Stimulated activated memory B cell treated with anti-CD40 and anti-IgM and Interleukin-4, amounts not matched to agents 10 μg/mL and 1 μg/mL and 100 μg/mL, for 72 hours (primary cell): ENCODE data around the gene BORCS6.
A peak's percentile ranks its signal among the peaks of the same experiment; 100 is the strongest.
"Not testable (repeated sequence)": the region's sequence is repeated elsewhere in the genome, so short reads cannot be mapped to it uniquely, and the experiment has no call there.

ENCODE experiments used
- ATAC-seq: fragments of 150-1000 bp; cut with Tn5 transposase; 2 replicates; pipeline ENCODE4 v1.10.0; 2021
- H3K27ac Mint-ChIP-seq: one replicate; pipeline ENCODE4 v1.8.0; 2022; ENCODE audit warnings: mild to moderate bottlenecking, mixed read lengths
- H3K27me3 Mint-ChIP-seq: one replicate; pipeline ENCODE4 v1.8.0; 2022; ENCODE audit warnings: mixed read lengths
- H3K36me3 Mint-ChIP-seq: one replicate; pipeline ENCODE4 v1.8.0; 2022; ENCODE audit warnings: mixed read lengths
- H3K4me1 Mint-ChIP-seq: one replicate; pipeline ENCODE4 v1.8.0; 2022; ENCODE audit warnings: mixed read lengths
- H3K4me3 Mint-ChIP-seq: one replicate; pipeline ENCODE4 v1.8.0; 2022; ENCODE audit warnings: mild to moderate bottlenecking, moderate library complexity, mixed read lengths
- H3K9me3 Mint-ChIP-seq: one replicate; pipeline ENCODE4 v1.8.0; 2022; ENCODE audit warnings: mixed read lengths

BORCS6 gene

GRCh38 chr17:8221663-8222379, 31.8 kb upstream of the BORCS6 start:
- H3K27me3 Mint-ChIP-seq = no peaks in the 10 kb centered on the region
- H3K27ac Mint-ChIP-seq = peak overlapping the region; percentile 98
- peaks cover 6% of the 10 kb centered on the region for H3K36me3 Mint-ChIP-seq
- H3K4me1 Mint-ChIP-seq = peaks cover 47% of the 10 kb centered on the region
- peak overlapping the region; percentile 98 for H3K4me3 Mint-ChIP-seq
- peak; percentile 82 for ATAC-seq
- H3K9me3 Mint-ChIP-seq = no peaks in the 10 kb centered on the region

GRCh38 chr17:8220783-8221662, 31.0 kb upstream of the BORCS6 start:
- peak; percentile 37 for ATAC-seq

GRCh38 chr17:8214000-8214399, 24.0 kb upstream of the BORCS6 start:
- not testable (repeated sequence) for H3K27ac Mint-ChIP-seq

More at GRCh38 chr17:8220783-8221662, 31.0 kb upstream of the BORCS6 start:
- H3K36me3 Mint-ChIP-seq = peaks cover 5% of the 10 kb centered on the region
- no peaks in the 10 kb centered on the region for H3K27me3 Mint-ChIP-seq
- peaks cover 39% of the 10 kb centered on the region for H3K4me1 Mint-ChIP-seq
- H3K27ac Mint-ChIP-seq = peak overlapping the region; percentile 98
- H3K4me3 Mint-ChIP-seq = peak overlapping the region; percentile 98
- no peaks in the 10 kb centered on the region for H3K9me3 Mint-ChIP-seq

GRCh38 chr17:8212312-8213180, 22.6 kb upstream of the BORCS6 start:
- Mint-ChIP-seq H3K4me1 (peaks cover 21% of the 10 kb centered on the region), H3K9me3 (no peaks in the 10 kb centered on the region), H3K27me3 (no peaks in the 10 kb centered on the region), H3K4me3 (no peak overlapping the region), H3K36me3 (no peaks in the 10 kb centered on the region), H3K27ac (no peak overlapping the region)
- no peak for ATAC-seq

More at GRCh38 chr17:8214000-8214399, 24.0 kb upstream of the BORCS6 start:
- H3K4me3 Mint-ChIP-seq, ATAC-seq, H3K9me3 Mint-ChIP-seq, H3K27me3 Mint-ChIP-seq, H3K36me3 Mint-ChIP-seq: not testable (repeated sequence)
- peaks cover 21% of the 10 kb centered on the region for H3K4me1 Mint-ChIP-seq

GRCh38 chr17:8210761-8211458, 20.9 kb upstream of the BORCS6 start:
- H3K4me3 Mint-ChIP-seq = peak overlapping the region; percentile 93
- no peaks in the 10 kb centered on the region for H3K36me3 Mint-ChIP-seq
- peak overlapping the region; percentile 93 for H3K27ac Mint-ChIP-seq
- peak; percentile 57 for ATAC-seq
- H3K27me3 Mint-ChIP-seq = no peaks in the 10 kb centered on the region
- peaks cover 21% of the 10 kb centered on the region for H3K4me1 Mint-ChIP-seq
- no peaks in the 10 kb centered on the region for H3K9me3 Mint-ChIP-seq

GRCh38 chr17:8209907-8210760, 20.2 kb upstream of the BORCS6 start, which contains the start of gene AURKB:
TSS of gene AURKB (minus strand) at chr17:8210575. CDS start at chr17:8210224, 351 bp downstream.
- H3K4me1 Mint-ChIP-seq = peaks cover 21% of the 10 kb centered on the region
- peak; percentile 97 for ATAC-seq
- H3K9me3 Mint-ChIP-seq = no peaks in the 10 kb centered on the region
- no peaks in the 10 kb centered on the region for H3K27me3 Mint-ChIP-seq
- H3K36me3 Mint-ChIP-seq = no peaks in the 10 kb centered on the region
- peak within 1 kb of the TSS; percentile 93 for H3K4me3 Mint-ChIP-seq
- H3K27ac Mint-ChIP-seq = peak within 1 kb of the TSS; percentile 93

- H3K36me3 Mint-ChIP-seq = no peaks in the 10 kb centered on the region
- no peak for ATAC-seq
- H3K27me3 Mint-ChIP-seq = no peaks in the 10 kb centered on the region
- H3K4me1 Mint-ChIP-seq = peaks cover 20% of the 10 kb centered on the region
- no peak overlapping the region for H3K27ac Mint-ChIP-seq
- no peaks in the 10 kb centered on the region for H3K9me3 Mint-ChIP-seq
- no peak overlapping the region for H3K4me3 Mint-ChIP-seq
Measured at GRCh38 chr17:8206536-8206935, 16.6 kb upstream of the BORCS6 start.

- Mint-ChIP-seq H3K27ac (no peak overlapping the region), H3K27me3 (no peaks in the 10 kb centered on the region), H3K4me1 (peaks cover 10% of the 10 kb centered on the region), H3K4me3 (no peak overlapping the region), H3K9me3 (no peaks in the 10 kb centered on the region), H3K36me3 (no peaks in the 10 kb centered on the region)
- ATAC-seq = no peak
Measured at GRCh38 chr17:8204761-8205555, 15.0 kb upstream of the BORCS6 start.

- no peak for ATAC-seq
- no peaks in the 10 kb centered on the region for H3K36me3 Mint-ChIP-seq
- peaks cover 20% of the 10 kb centered on the region for H3K4me1 Mint-ChIP-seq
- H3K27me3 Mint-ChIP-seq = no peaks in the 10 kb centered on the region
- no peaks in the 10 kb centered on the region for H3K9me3 Mint-ChIP-seq
- H3K27ac Mint-ChIP-seq = no peak overlapping the region
- H3K4me3 Mint-ChIP-seq = no peak overlapping the region
Measured at GRCh38 chr17:8192070-8192815, 2.3 kb upstream of the BORCS6 start.

GRCh38 chr17:8190506-8190905, 526 bp upstream of the BORCS6 start:
- Mint-ChIP-seq H3K4me3 (no peak overlapping the region), H3K36me3 (no peaks in the 10 kb centered on the region), H3K4me1 (peaks cover 6% of the 10 kb centered on the region), H3K9me3 (no peaks in the 10 kb centered on the region), H3K27me3 (no peaks in the 10 kb centered on the region), H3K27ac (no peak overlapping the region)
- ATAC-seq = no peak

- Mint-ChIP-seq H3K36me3 (no peaks in the 10 kb centered on the region), H3K4me1 (peaks cover 7% of the 10 kb centered on the region), H3K9me3 (no peaks in the 10 kb centered on the region), H3K27me3 (no peaks in the 10 kb centered on the region), H3K27ac (no peak overlapping the region), H3K4me3 (no peak overlapping the region)
- no peak for ATAC-seq
Measured at GRCh38 chr17:8189041-8189710, 804 bp downstream of the BORCS6 start.

- no peak overlapping the region for H3K4me3 Mint-ChIP-seq
- no peaks in the 10 kb centered on the region for H3K27me3 Mint-ChIP-seq
- no peaks in the 10 kb centered on the region for H3K9me3 Mint-ChIP-seq
- no peak for ATAC-seq
- no peaks in the 10 kb centered on the region for H3K36me3 Mint-ChIP-seq
- H3K4me1 Mint-ChIP-seq = peaks cover 11% of the 10 kb centered on the region
- no peak overlapping the region for H3K27ac Mint-ChIP-seq
Measured at GRCh38 chr17:8188263-8188839, 1.6 kb downstream of the BORCS6 start.
